GM12878 (cell line): Measurements from ENCODE around the gene LYVE1. TPM values are rescaled to one million over a fixed set of nuclear protein-coding genes. Genes with fewer than 3 reads are reported as not detected.

Experiments used
- FOXK2 ChIP-seq: fragments of 450-650 bp; IDR thresholded peaks from 2 replicates; pipeline ENCODE4 v1.6.1; 2017; ENCODE audit warnings: mild to moderate bottlenecking, moderate library complexity
- HSF1 ChIP-seq: fragments of 150-350 bp; IDR thresholded peaks from 2 replicates; pipeline ENCODE4 v1.6.1; 2014; ENCODE audit warnings: mild to moderate bottlenecking, low read depth, low read length
- ZBTB4 ChIP-seq: fragments of 450-650 bp; formaldehyde crosslinking; IDR thresholded peaks from 2 replicates; pipeline ENCODE4 v1.4.0; 2022; ENCODE audit warnings: mild to moderate bottlenecking, moderate library complexity
- ZNF207 ChIP-seq: fragments of 450-650 bp; IDR thresholded peaks from 2 replicates; pipeline ENCODE4 v1.6.1; 2014; ENCODE audit warnings: antibody characterized with exemption, mild to moderate bottlenecking, borderline replicate concordance
- ZNF687 ChIP-seq: fragments of 450-650 bp; IDR thresholded peaks from 2 replicates; pipeline ENCODE4 v1.6.1; 2017; ENCODE audit warnings: mild to moderate bottlenecking, moderate library complexity
- polyA plus RNA-seq, 11 experiments: library from polyadenylated mRNA; depleted of rRNA in 4 of 11; unstranded in 6 of 11; stranded (reverse) in 5 of 11; fragments of >200 nt; fragmentation: Nextera tagmentation in 4 of 11; fragmentation: Illumina TruSeq in 1 of 11; extraction: Ambion mirVana in 4 of 11; extraction: Trizol in 1 of 11; gene quantifications; 1 replicate in 1 of 11; 2 replicates in 10 of 11; pipeline versions ENCODE4 v1.2.1 to v1.2.3, GENCODE V29; 2011 to 2016; ENCODE audit warnings: inconsistent platforms in 2 of 11, missing spikeins in 2 of 11, low read depth in 1 of 11
- total RNA-seq, 4 experiments: library from RNA; depleted of rRNA in 3 of 4; stranded (reverse); fragments of >200 nt in 3 of 4; fragmentation: Illumina TruSeq in 1 of 4; extraction: Trizol in 1 of 4; gene quantifications; 2 replicates each; pipeline versions ENCODE4 v1.2.1 to v1.2.3, GENCODE V29; 2013 to 2021

Gene LYVE1
- total and polyA plus RNA-seq, 10 of the 15 experiments (the other 5 are each of a cell fraction or from before 2014, with no cell fraction given) = 0.15 TPM; not detected in 9

GRCh38 chr11:10609636-10610035 is 41.2 kb upstream of the LYVE1 start (continued):
- TF ChIP-seq ZNF687 (no peak), FOXK2 (no peak), ZBTB4 (CRISPR knock-in tag) (no peak), HSF1 (no peak), ZNF207 (no peak)
- TF ChIP-seq, all 136 proteins: peak for 0
